GM23338 (cell line): ENCODE measurements around the gene BRINP2. TPM values are rescaled to one million over a fixed set of nuclear protein-coding genes. Genes with fewer than 3 reads are reported as not detected.

Experiments used
- ATAC-seq: fragments of 200-7000 bp; cut with Tn5 transposase; 3 replicates; pipeline ENCODE4 v1.9.1; 2020
- DNase-seq: peaks from one replicate; pipeline ENCODE4 v3.0.0-alpha.2; 2015; ENCODE audit warnings: low spot score
- H2AFZ ChIP-seq: fragments of 200-600 bp; sonication (generic); 2 replicates; pipeline ENCODE4 v1.8.0; 2016; ENCODE audit warnings: antibody characterized with exemption, mild to moderate bottlenecking, moderate library complexity
- H3F3A ChIP-seq: fragments of 200-600 bp; sonication (generic); replicated peaks from 2 replicates; pipeline ENCODE4 v1.8.0; 2017; ENCODE audit warnings: antibody characterized with exemption, mixed run types, low read depth
- H3K27ac ChIP-seq: fragments of 200-600 bp; sonication (generic); 2 replicates; pipeline ENCODE4 v1.6.1; 2016; ENCODE audit warnings: low read depth
- H3K27me3 ChIP-seq: fragments of 200-600 bp; sonication (generic); 2 replicates; pipeline ENCODE4 v1.8.0; 2016; ENCODE audit warnings: mild to moderate bottlenecking, mixed run types, moderate library complexity; ENCODE audit not compliant: insufficient read depth
- H3K36me3 ChIP-seq: fragments of 200-600 bp; sonication (generic); 2 replicates; pipeline ENCODE4 v1.8.0; 2016; ENCODE audit warnings: mild to moderate bottlenecking; ENCODE audit not compliant: insufficient read depth
- H3K4me1 ChIP-seq: fragments of 200-600 bp; sonication (generic); 2 replicates; pipeline ENCODE4 v1.8.0; 2016; ENCODE audit warnings: mild to moderate bottlenecking, moderate library complexity; ENCODE audit not compliant: insufficient read depth
- H3K4me2 ChIP-seq: fragments of 200-600 bp; sonication (generic); 2 replicates; pipeline ENCODE4 v1.7.1; 2017; ENCODE audit warnings: mixed run types
- H3K4me3 ChIP-seq: fragments of 200-600 bp; sonication (generic); 2 replicates; pipeline ENCODE4 v1.6.1; 2016; ENCODE audit warnings: mixed run types
- H3K79me2 ChIP-seq: fragments of 200-600 bp; sonication (generic); replicated peaks from 2 replicates; pipeline ENCODE4 v1.8.0; 2017; ENCODE audit warnings: mild to moderate bottlenecking; ENCODE audit not compliant: insufficient read depth
- H3K9me2 ChIP-seq: fragments of 200-600 bp; sonication (generic); 2 replicates; pipeline ENCODE4 v1.8.0; 2017; ENCODE audit not compliant: insufficient read depth
- H4K20me1 ChIP-seq: fragments of 200-600 bp; sonication (generic); replicated peaks from 2 replicates; pipeline ENCODE4 v1.8.0; 2017; ENCODE audit warnings: mild to moderate bottlenecking; ENCODE audit not compliant: insufficient read depth
- H3K27ac Mint-ChIP-seq: 2 replicates; pipeline ENCODE4 v1.8.0; 2020; ENCODE audit warnings: inconsistent platforms, mild to moderate bottlenecking, moderate library complexity, mixed read lengths
- H3K27me3 Mint-ChIP-seq: 3 replicates; pipeline ENCODE4 v1.8.0; 2022; ENCODE audit warnings: low read depth, mild to moderate bottlenecking, moderate library complexity, mixed read lengths, inconsistent platforms; ENCODE audit not compliant: insufficient read depth, poor library complexity
- H3K36me3 Mint-ChIP-seq: 3 replicates; pipeline ENCODE4 v1.8.0; 2021; ENCODE audit warnings: low read depth, mild to moderate bottlenecking, inconsistent platforms, moderate library complexity, mixed read lengths
- H3K4me1 Mint-ChIP-seq: 3 replicates; pipeline ENCODE4 v1.8.0; 2020; ENCODE audit warnings: mild to moderate bottlenecking, inconsistent platforms, mixed read lengths
- H3K4me3 Mint-ChIP-seq: 3 replicates; pipeline ENCODE4 v1.8.0; 2021; ENCODE audit warnings: moderate library complexity, mild to moderate bottlenecking, inconsistent platforms, mixed read lengths
- H3K9me3 Mint-ChIP-seq: 3 replicates; pipeline ENCODE4 v1.8.0; 2020; ENCODE audit warnings: moderate library complexity, mild to moderate bottlenecking, inconsistent platforms, mixed read lengths
- CREB1 ChIP-seq: fragments of 250-450 bp; sonication (Bioruptor Pico); IDR thresholded peaks from 2 replicates; pipeline ENCODE4 v1.5.0; 2020; ENCODE audit warnings: low read depth, mild to moderate bottlenecking, moderate library complexity
- EZH2 ChIP-seq: fragments of 200-600 bp; sonication (generic); IDR thresholded peaks from one replicate; pipeline ENCODE4 v1.8.0; 2017; ENCODE audit warnings: antibody characterized with exemption, mild to moderate bottlenecking, low read depth; ENCODE audit not compliant: unreplicated experiment
- EZH2phosphoT487 ChIP-seq: fragments of 200-600 bp; sonication (generic); IDR thresholded peaks from one replicate; pipeline ENCODE4 v1.8.1; 2018; ENCODE audit warnings: antibody characterized with exemption; ENCODE audit not compliant: unreplicated experiment
- JUNB ChIP-seq: IDR thresholded peaks from one replicate; pipeline ENCODE4 v1.6.1; 2016; ENCODE audit warnings: antibody characterized with exemption; ENCODE audit not compliant: unreplicated experiment
- NANOG ChIP-seq: IDR thresholded peaks from 2 replicates; pipeline ENCODE4 v1.6.1; 2016; ENCODE audit warnings: antibody characterized with exemption, borderline replicate concordance
- POLR2AphosphoS5 ChIP-seq: IDR thresholded peaks from 2 replicates; pipeline ENCODE4 v1.6.1; 2016; ENCODE audit warnings: antibody characterized with exemption, low read depth
- polyA plus RNA-seq: library from polyadenylated mRNA; unstranded; fragments of >200 nt; fragmentation: Nextera tagmentation; extraction: Ambion mirVana; gene quantifications from 2 replicates; pipeline ENCODE4 v1.2.1, GENCODE V29; 2016
- total RNA-seq: library from RNA; depleted of rRNA; stranded (reverse); fragments of >200 nt; shearing (Covaris generic); gene quantifications from 2 replicates; pipeline ENCODE4 v1.2.3, GENCODE V29; 2014
- TF ChIP-seq, protein P1 (sequence below): IDR thresholded peaks from 2 replicates; pipeline ENCODE4 v1.6.1; 2016; ENCODE audit warnings: antibody characterized with exemption
- TF ChIP-seq, protein P2 (sequence below): IDR thresholded peaks from one replicate; pipeline ENCODE4 v1.6.1; 2018; ENCODE audit warnings: antibody characterized with exemption; ENCODE audit not compliant: unreplicated experiment
- TF ChIP-seq, protein P3 (sequence below): fragments of 250-450 bp; sonication (Bioruptor Pico); IDR thresholded peaks from 2 replicates; pipeline ENCODE4 v1.5.0; 2020; ENCODE audit warnings: mild to moderate bottlenecking, moderate library complexity

Gene BRINP2
- total and polyA plus RNA-seq, 2 experiments from 2014 or later: 0.10 to 0.52 TPM

DNA sequence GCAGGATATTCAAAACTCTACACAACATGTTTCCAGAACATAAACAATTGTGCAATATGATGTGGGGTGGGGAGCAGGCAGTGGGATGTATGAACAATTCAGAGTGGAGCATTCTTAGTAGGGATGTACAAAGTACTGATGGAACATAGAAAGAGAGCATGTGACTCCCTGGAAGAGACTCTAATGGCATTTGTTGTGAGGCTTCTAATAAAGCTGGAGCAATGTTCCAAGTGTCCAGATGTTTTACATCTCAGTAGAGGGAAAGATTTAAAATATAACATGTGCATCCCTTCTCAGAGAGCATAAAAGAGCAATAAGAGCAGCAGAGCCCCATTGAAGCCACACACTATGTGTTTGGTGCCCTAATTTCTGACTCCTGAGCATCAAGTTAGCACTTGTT is 116.5 kb downstream of the BRINP2 start:
- TF ChIP-seq POLR2AphosphoS5 (no peak), JUNB (no peak), EZH2 (no peak)
- H3K36me3 Mint-ChIP-seq: no peaks in the 10 kb centered on the region
- Histone ChIP-seq H3K4me3 (no peak overlapping the region), H3K36me3 (no peaks in the 10 kb centered on the region), H2AFZ (no peak overlapping the region), H4K20me1 (no peaks in the 10 kb centered on the region), H3K4me2 (no peak overlapping the region), H3K27ac (no peak overlapping the region), H3K9me2 (0 out of 2 replicates have a peak, but pooled peaks cover 2% of the 10 kb centered on the region), H3F3A (no peaks in the 10 kb centered on the region), H3K79me2 (no peaks in the 10 kb centered on the region), H3K27me3 (no peaks in the 10 kb centered on the region), H3K4me1 (no peaks in the 10 kb centered on the region)
- H3K4me1 Mint-ChIP-seq: peaks cover 4% of the 10 kb centered on the region
- H3K9me3 Mint-ChIP-seq: no peaks in the 10 kb centered on the region
- DNase-seq (no peak), ATAC-seq (no peak)
- H3K27ac Mint-ChIP-seq: no peak overlapping the region
- H3K27me3 Mint-ChIP-seq: no peaks in the 10 kb centered on the region
- H3K4me3 Mint-ChIP-seq: no peak overlapping the region

DNA sequence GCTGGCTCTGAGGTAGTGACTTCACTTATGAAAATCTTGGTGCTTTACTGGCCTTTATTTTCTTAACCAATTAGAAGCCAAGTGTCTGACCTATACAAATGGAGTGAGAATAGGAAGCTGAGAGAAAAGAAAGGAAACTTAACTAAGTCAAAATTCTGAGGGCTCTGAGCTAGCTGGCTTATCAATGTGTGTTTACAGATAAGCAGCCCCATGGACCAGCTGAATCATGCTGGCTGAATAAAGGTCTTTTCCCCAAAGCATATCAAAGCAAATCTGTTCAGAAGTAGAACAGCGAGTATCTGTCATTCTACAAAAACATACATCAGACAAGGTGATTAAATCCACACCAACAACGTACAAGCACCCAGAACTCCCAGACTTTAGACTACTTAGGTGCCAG is 117.2 kb downstream of the BRINP2 start:
- H3K4me1 Mint-ChIP-seq: no peaks in the 10 kb centered on the region
- no peaks in the 10 kb centered on the region for H3K27me3 ChIP-seq
- no peaks in the 10 kb centered on the region for H3K27me3 Mint-ChIP-seq
- TF ChIP-seq EZH2 (no peak), EZH2phosphoT487 (no peak), NANOG (no peak), JUNB (no peak), CREB1 (CRISPR knock-in tag) (no peak), POLR2AphosphoS5 (no peak)
- TF ChIP-seq, protein P1, sequence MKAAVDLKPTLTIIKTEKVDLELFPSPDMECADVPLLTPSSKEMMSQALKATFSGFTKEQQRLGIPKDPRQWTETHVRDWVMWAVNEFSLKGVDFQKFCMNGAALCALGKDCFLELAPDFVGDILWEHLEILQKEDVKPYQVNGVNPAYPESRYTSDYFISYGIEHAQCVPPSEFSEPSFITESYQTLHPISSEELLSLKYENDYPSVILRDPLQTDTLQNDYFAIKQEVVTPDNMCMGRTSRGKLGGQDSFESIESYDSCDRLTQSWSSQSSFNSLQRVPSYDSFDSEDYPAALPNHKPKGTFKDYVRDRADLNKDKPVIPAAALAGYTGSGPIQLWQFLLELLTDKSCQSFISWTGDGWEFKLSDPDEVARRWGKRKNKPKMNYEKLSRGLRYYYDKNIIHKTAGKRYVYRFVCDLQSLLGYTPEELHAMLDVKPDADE: no peak
- TF ChIP-seq, protein P2, sequence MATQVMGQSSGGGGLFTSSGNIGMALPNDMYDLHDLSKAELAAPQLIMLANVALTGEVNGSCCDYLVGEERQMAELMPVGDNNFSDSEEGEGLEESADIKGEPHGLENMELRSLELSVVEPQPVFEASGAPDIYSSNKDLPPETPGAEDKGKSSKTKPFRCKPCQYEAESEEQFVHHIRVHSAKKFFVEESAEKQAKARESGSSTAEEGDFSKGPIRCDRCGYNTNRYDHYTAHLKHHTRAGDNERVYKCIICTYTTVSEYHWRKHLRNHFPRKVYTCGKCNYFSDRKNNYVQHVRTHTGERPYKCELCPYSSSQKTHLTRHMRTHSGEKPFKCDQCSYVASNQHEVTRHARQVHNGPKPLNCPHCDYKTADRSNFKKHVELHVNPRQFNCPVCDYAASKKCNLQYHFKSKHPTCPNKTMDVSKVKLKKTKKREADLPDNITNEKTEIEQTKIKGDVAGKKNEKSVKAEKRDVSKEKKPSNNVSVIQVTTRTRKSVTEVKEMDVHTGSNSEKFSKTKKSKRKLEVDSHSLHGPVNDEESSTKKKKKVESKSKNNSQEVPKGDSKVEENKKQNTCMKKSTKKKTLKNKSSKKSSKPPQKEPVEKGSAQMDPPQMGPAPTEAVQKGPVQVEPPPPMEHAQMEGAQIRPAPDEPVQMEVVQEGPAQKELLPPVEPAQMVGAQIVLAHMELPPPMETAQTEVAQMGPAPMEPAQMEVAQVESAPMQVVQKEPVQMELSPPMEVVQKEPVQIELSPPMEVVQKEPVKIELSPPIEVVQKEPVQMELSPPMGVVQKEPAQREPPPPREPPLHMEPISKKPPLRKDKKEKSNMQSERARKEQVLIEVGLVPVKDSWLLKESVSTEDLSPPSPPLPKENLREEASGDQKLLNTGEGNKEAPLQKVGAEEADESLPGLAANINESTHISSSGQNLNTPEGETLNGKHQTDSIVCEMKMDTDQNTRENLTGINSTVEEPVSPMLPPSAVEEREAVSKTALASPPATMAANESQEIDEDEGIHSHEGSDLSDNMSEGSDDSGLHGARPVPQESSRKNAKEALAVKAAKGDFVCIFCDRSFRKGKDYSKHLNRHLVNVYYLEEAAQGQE: no peak
- TF ChIP-seq, protein P3, sequence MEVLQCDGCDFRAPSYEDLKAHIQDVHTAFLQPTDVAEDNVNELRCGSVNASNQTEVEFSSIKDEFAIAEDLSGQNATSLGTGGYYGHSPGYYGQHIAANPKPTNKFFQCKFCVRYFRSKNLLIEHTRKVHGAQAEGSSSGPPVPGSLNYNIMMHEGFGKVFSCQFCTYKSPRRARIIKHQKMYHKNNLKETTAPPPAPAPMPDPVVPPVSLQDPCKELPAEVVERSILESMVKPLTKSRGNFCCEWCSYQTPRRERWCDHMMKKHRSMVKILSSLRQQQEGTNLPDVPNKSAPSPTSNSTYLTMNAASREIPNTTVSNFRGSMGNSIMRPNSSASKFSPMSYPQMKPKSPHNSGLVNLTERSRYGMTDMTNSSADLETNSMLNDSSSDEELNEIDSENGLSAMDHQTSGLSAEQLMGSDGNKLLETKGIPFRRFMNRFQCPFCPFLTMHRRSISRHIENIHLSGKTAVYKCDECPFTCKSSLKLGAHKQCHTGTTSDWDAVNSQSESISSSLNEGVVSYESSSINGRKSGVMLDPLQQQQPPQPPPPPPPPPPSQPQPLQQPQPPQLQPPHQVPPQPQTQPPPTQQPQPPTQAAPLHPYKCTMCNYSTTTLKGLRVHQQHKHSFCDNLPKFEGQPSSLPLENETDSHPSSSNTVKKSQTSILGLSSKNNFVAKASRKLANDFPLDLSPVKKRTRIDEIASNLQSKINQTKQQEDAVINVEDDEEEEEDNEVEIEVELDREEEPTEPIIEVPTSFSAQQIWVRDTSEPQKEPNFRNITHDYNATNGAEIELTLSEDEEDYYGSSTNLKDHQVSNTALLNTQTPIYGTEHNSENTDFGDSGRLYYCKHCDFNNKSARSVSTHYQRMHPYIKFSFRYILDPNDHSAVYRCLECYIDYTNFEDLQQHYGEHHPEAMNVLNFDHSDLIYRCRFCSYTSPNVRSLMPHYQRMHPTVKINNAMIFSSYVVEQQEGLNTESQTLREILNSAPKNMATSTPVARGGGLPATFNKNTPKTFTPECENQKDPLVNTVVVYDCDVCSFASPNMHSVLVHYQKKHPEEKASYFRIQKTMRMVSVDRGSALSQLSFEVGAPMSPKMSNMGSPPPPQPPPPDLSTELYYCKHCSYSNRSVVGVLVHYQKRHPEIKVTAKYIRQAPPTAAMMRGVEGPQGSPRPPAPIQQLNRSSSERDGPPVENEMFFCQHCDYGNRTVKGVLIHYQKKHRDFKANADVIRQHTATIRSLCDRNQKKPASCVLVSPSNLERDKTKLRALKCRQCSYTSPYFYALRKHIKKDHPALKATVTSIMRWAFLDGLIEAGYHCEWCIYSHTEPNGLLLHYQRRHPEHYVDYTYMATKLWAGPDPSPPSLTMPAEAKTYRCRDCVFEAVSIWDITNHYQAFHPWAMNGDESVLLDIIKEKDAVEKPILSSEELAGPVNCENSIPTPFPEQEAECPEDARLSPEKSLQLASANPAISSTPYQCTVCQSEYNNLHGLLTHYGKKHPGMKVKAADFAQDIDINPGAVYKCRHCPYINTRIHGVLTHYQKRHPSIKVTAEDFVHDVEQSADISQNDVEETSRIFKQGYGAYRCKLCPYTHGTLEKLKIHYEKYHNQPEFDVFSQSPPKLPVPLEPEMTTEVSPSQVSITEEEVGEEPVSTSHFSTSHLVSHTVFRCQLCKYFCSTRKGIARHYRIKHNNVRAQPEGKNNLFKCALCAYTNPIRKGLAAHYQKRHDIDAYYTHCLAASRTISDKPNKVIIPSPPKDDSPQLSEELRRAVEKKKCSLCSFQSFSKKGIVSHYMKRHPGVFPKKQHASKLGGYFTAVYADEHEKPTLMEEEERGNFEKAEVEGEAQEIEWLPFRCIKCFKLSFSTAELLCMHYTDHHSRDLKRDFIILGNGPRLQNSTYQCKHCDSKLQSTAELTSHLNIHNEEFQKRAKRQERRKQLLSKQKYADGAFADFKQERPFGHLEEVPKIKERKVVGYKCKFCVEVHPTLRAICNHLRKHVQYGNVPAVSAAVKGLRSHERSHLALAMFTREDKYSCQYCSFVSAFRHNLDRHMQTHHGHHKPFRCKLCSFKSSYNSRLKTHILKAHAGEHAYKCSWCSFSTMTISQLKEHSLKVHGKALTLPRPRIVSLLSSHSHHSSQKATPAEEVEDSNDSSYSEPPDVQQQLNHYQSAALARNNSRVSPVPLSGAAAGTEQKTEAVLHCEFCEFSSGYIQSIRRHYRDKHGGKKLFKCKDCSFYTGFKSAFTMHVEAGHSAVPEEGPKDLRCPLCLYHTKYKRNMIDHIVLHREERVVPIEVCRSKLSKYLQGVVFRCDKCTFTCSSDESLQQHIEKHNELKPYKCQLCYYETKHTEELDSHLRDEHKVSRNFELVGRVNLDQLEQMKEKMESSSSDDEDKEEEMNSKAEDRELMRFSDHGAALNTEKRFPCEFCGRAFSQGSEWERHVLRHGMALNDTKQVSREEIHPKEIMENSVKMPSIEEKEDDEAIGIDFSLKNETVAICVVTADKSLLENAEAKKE: no peak

More for the DNA sequence above, 117.2 kb downstream of the BRINP2 start:
- H4K20me1 ChIP-seq: no peaks in the 10 kb centered on the region
- no peak overlapping the region for H3K27ac Mint-ChIP-seq
- DNase-seq: no peak
- 0 out of 2 replicates have a peak overlapping the region, but pooled peaks have one; percentile 32 for H2AFZ ChIP-seq
- H3K4me3 ChIP-seq: no peak overlapping the region
- no peaks in the 10 kb centered on the region for H3K36me3 ChIP-seq
- no peaks in the 10 kb centered on the region for H3K36me3 Mint-ChIP-seq
- no peaks in the 10 kb centered on the region for H3F3A ChIP-seq
- no peak overlapping the region for H3K4me2 ChIP-seq
- ATAC-seq: no peak
- no peak overlapping the region for H3K4me3 Mint-ChIP-seq
- H3K9me2 ChIP-seq: 0 out of 2 replicates have a peak, but pooled peaks cover 2% of the 10 kb centered on the region
- H3K79me2 ChIP-seq: no peaks in the 10 kb centered on the region
- H3K27ac ChIP-seq: no peak overlapping the region
- no peaks in the 10 kb centered on the region for H3K4me1 ChIP-seq
- no peaks in the 10 kb centered on the region for H3K9me3 Mint-ChIP-seq
